Measurements from ENCODE around the gene CDCA7L. TPM values are rescaled to one million over a fixed set of nuclear protein-coding genes. Genes with fewer than 3 reads are reported as not detected.

CDCA7L gene
- polyA plus RNA-seq, 1 of the 3 experiments (the other 2 are of a cell fraction): 18.4 TPM

DNA sequence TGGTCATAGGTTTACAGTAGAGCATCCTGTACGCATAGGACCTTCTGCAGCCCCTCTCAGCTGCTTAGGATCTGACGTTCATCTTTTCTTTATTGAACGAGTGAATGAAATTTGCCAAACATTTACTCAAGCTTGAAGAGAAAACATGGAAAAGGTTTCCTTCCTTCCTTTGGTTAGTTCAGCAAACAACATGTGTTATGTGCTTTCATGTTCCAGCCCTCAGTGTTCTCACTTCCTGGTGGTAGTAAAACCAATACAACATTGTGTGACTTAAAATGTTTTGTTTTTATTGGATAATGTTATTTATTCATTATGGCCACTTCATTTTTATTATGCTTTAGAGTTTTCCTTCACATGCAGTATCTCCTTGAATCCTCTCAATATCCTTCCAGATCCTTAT is 1.4 kb upstream of the CDCA7L start:
- Histone ChIP-seq H3K4me1 (ENCODE audit: control insufficient read depth in 1 of 2, insufficient read depth in 2 of 2, low read depth in 1 of 2, low read length in 1 of 2) (peaks cover 0 to 6% of the 10 kb centered on the region in 2 experiments; a peak in 1 of 4 replicates), H3K27me3 (ENCODE audit: insufficient read depth) (peaks cover 5% of the 10 kb centered on the region), H3K4me2 (no peak overlapping the region), H3F3A (replicated peaks; ENCODE audit: insufficient read depth) (no peaks in the 10 kb centered on the region), H3K9me3 (no peaks in the 10 kb centered on the region), H4K20me1 (ENCODE audit: insufficient read depth) (no peaks in the 10 kb centered on the region), H3K79me2 (ENCODE audit: insufficient read depth) (no peaks in the 10 kb centered on the region), H3K36me3 (replicated peaks in 1 of 2; ENCODE audit: control insufficient read depth in 1 of 2, insufficient read depth in 2 of 2, low read length in 1 of 2) (no peaks in the 10 kb centered on the region), H3K4me3 (ENCODE audit: low read depth in 2 of 2, low read length in 1 of 2) (no peak overlapping the region), H3K9me2 (no peaks in the 10 kb centered on the region), H2AFZ (ENCODE audit: low read depth) (no peak overlapping the region), H3K9ac (no peak overlapping the region), H3K27ac (ENCODE audit: low read depth in 2 of 2, low read length in 1 of 2) (no peak overlapping the region)
- 84% methylated on average over 3 of the region's 3 CpGs for WGBS (ENCODE audit: low lambda C conversion rate)
- ChIA-PET CTCF (no interaction called here), POLR2A (no interaction called here)
- no peak for DNase-seq
- TF ChIP-seq GABPA (IDR thresholded peaks at IDR 0.05; ENCODE audit: low read depth) (no peak), YY1 (IDR thresholded peaks at IDR 0.05; ENCODE audit: low read depth) (no peak), FOXJ3 (CRISPR knock-in tag; IDR thresholded peaks at IDR 0.05) (no peak), TEAD4 (IDR thresholded peaks at IDR 0.05; ENCODE audit: borderline replicate concordance, insufficient read depth) (no peak), RFX5 (IDR thresholded peaks at IDR 0.05; ENCODE audit: low read length) (no peak)

DNA sequence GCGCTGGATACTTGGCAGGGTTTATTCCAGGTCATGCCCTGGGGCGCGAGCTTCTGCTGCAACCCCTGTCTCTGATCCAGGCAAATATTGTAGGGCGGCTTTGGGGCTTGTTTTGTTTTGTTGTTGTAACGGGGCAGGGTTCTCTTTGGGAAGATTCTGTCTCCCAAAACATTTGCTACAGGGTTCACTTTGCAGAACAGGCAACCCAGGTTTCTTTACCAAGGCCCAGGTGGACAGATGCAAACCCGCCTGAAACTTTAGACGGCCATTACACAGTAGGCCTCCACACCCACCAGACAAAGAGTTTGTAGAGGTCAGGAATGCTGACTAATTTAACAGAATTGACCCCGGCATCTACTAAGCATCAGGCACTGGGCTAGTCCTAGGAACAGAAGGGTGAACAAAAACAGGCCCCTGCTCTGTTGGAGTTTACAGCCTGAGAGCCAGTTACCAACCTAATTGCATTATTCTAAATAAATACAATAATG is 567 bp upstream of the CDCA7L start:
- POLR2A ChIA-PET: no interaction called here
- H2AFZ ChIP-seq (ENCODE audit: low read depth): peak overlapping the region; percentile 91; the same call in 1 of the 2 replicates
- H3K4me2 ChIP-seq: peak overlapping the region; percentile 89
- no peaks in the 10 kb centered on the region for H3F3A ChIP-seq (replicated peaks; ENCODE audit: insufficient read depth)
- no peaks in the 10 kb centered on the region for H4K20me1 ChIP-seq (ENCODE audit: insufficient read depth)
- peak overlapping the region; percentile 71 to 75 for H3K4me3 ChIP-seq (ENCODE audit: low read depth in 2 of 2, low read length in 1 of 2)
- WGBS (ENCODE audit: low lambda C conversion rate): 51% methylated on average over 6 of the region's 8 CpGs
- peaks cover 5% of the 10 kb centered on the region for H3K27me3 ChIP-seq (ENCODE audit: insufficient read depth)
- H3K9ac ChIP-seq: peak overlapping the region; percentile 61; the same call in 1 of the 2 replicates
- DNase-seq: no peak
- H3K27ac ChIP-seq (ENCODE audit: low read depth in 2 of 2, low read length in 1 of 2): no peak overlapping the region
- peaks cover 0 to 8% of the 10 kb centered on the region in 2 experiments; a peak in 1 of 4 replicates for H3K4me1 ChIP-seq (ENCODE audit: control insufficient read depth in 1 of 2, insufficient read depth in 2 of 2, low read depth in 1 of 2, low read length in 1 of 2)
- H3K79me2 ChIP-seq (ENCODE audit: insufficient read depth): no peaks in the 10 kb centered on the region
- no peaks in the 10 kb centered on the region for H3K9me3 ChIP-seq
- H3K36me3 ChIP-seq (replicated peaks in 1 of 2; ENCODE audit: control insufficient read depth in 1 of 2, insufficient read depth in 2 of 2, low read length in 1 of 2): no peaks in the 10 kb centered on the region
- CTCF ChIA-PET: interaction anchor here (0.9 to 1.1 kb wide), 2 partner anchors 9 to 21 kb away, joined by 3 to 4 read pairs; no protein-coding TSS in a partner anchor
- H3K9me2 ChIP-seq: no peaks in the 10 kb centered on the region
- TF ChIP-seq GABPA (IDR thresholded peaks at IDR 0.05; ENCODE audit: low read depth) (no peak), FOXJ3 (CRISPR knock-in tag; IDR thresholded peaks at IDR 0.05) (no peak), TAF1 (IDR thresholded peaks at IDR 0.05; ENCODE audit: borderline replicate concordance, low read depth, low read length) (no peak), FOSL2 (IDR thresholded peaks at IDR 0.05; ENCODE audit: borderline replicate concordance, low read depth) (no peak), RCOR1 (IDR thresholded peaks at IDR 0.05; ENCODE audit: low read length) (0 out of 2 replicates have a peak, but pooled peaks have one; percentile 14), SMC3 (IDR thresholded peaks at IDR 0.05; ENCODE audit: low read depth, low read length) (no peak), SIN3A (IDR thresholded peaks at IDR 0.05; ENCODE audit: borderline replicate concordance, low read depth, low read length) (no peak), RXRA (IDR thresholded peaks at IDR 0.05; ENCODE audit: borderline replicate concordance, low read depth) (peak; percentile 78; the same call in 1 of the 2 replicates), TEAD4 (IDR thresholded peaks at IDR 0.05; ENCODE audit: borderline replicate concordance, insufficient read depth) (no peak)
- TF ChIP-seq, protein P1, sequence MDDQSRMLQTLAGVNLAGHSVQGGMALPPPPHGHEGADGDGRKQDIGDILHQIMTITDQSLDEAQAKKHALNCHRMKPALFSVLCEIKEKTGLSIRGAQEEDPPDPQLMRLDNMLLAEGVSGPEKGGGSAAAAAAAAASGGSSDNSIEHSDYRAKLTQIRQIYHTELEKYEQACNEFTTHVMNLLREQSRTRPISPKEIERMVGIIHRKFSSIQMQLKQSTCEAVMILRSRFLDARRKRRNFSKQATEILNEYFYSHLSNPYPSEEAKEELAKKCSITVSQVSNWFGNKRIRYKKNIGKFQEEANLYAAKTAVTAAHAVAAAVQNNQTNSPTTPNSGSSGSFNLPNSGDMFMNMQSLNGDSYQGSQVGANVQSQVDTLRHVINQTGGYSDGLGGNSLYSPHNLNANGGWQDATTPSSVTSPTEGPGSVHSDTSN (IDR thresholded peaks at IDR 0.05): no peak
